ENCODE results near the gene MAP2K1. TPM values are rescaled to one million over a fixed set of nuclear protein-coding genes. Genes with fewer than 3 reads are reported as not detected.

MAP2K1 gene
- total RNA-seq, 1 donor from 2014 or later = 44.5 TPM

- DNase-seq (no peak), ATAC-seq (no peak)
- Histone ChIP-seq H3K27ac (no peak overlapping the region), H3K4me1 (peaks cover 7% of the 10 kb centered on the region), H3K9me3 (no peaks in the 10 kb centered on the region), H3K27me3 (no peaks in the 10 kb centered on the region), H3K4me3 (no peak overlapping the region), H3K36me3 (no peaks in the 10 kb centered on the region)
- intact Hi-C loops (cut with DNase I) = no loop called here
- no peak for TF ChIP-seq CTCF (IDR thresholded peaks at IDR 0.05)
Observed at GRCh38 chr15:66422347-66422746, 35.6 kb downstream of the MAP2K1 start.

DNA sequence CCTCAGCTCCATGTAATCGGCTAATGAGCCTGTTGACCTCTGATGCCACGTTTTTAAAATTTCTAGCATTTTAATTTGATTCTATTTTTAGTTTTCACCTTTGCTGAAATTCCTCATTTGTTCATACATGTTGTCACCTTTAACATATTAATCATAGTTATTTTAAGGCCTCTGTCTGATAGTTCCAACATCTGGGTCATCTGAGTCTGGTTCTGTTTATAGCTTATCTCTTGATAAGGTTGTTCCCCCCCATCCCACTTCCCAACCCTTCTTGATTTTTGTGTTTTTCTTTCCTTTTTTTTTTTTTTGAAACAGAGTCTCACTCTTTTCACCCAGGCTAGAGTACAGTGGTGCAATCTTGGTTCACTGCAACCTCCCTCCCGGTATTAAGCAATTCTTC, 36.4 kb downstream of the MAP2K1 start:
- Histone ChIP-seq H3K27ac (no peak overlapping the region), H3K27me3 (no peaks in the 10 kb centered on the region), H3K36me3 (no peaks in the 10 kb centered on the region), H3K4me3 (no peak overlapping the region), H3K9me3 (no peaks in the 10 kb centered on the region), H3K4me1 (no peaks in the 10 kb centered on the region)
- no peak for DNase-seq
- intact Hi-C loops (cut with DNase I) = no loop called here
- no peak for TF ChIP-seq CTCF (IDR thresholded peaks at IDR 0.05)
- ATAC-seq = no peak

DNA sequence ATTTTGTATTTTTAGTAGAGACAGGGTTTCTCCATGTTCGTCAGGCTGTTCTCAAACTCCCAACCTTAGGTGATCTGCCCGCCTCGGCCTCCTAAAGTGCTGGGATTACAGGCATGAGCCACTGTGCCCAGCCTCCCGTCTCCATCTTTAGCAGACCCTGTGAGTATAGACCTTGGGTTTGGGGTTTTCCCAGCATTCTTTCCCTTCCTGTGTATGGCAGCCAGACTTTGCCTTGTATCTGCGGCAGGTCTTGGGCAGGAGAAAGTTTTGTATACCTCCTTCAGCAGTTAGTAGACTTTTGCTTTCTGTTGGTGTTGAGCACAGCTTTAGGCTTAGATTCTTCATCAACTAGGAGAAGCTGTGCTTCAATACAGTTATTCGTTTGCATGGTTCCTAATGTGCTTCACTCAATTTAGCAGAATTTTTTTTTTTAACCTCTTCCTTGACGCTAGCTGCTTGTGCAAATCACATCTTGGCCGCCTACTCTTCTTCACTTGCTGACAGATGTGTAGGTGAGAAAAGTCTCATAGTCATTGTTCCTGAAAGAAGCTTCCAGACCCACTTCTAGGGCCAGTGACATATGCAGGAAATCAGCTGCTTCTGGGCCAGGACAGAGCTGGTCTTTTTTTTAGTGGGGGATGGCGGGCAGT, 38.4 kb downstream of the MAP2K1 start:
- no peaks in the 10 kb centered on the region for H3K27me3 ChIP-seq
- H3K27ac ChIP-seq = no peak overlapping the region
- no peaks in the 10 kb centered on the region for H3K4me1 ChIP-seq
- no peak for TF ChIP-seq CTCF (IDR thresholded peaks at IDR 0.05)
- no peaks in the 10 kb centered on the region for H3K36me3 ChIP-seq
- no peak overlapping the region for H3K4me3 ChIP-seq
- intact Hi-C loops (cut with DNase I) = no loop called here
- DNase-seq = no peak
- no peaks in the 10 kb centered on the region for H3K9me3 ChIP-seq
- ATAC-seq = no peak

DNA sequence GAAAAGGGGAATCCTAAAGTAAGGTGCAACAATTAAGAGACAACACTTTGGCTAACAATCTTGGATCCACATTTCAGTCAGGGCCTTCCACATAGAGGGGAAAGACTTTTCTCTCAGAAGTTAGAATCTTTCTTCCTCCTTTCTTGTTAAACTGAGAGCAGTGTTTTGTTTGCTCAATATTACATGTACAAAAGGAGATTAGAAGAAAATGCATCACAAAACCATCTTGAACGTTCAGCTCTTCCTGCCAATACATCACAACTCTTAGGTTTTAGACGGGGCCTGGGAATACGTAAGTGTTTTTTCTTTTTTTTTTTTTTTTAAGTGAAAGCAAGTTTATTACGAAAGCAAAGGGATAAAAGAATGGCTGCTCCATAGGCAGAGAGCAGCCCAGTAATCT, 39.1 kb downstream of the MAP2K1 start:
- intact Hi-C loops (cut with DNase I) = no loop called here

GRCh38 chr15:66429117-66429516, 42.4 kb downstream of the MAP2K1 start:
- intact Hi-C loops (cut with DNase I) = no loop called here
- no peak overlapping the region for H3K4me3 ChIP-seq
- no peak overlapping the region for H3K27ac ChIP-seq
- H3K4me1 ChIP-seq = no peaks in the 10 kb centered on the region
- TF ChIP-seq CTCF (IDR thresholded peaks at IDR 0.05) = no peak
- H3K27me3 ChIP-seq = no peaks in the 10 kb centered on the region
- ATAC-seq = peak; percentile 67
- no peak for DNase-seq
- H3K9me3 ChIP-seq = no peaks in the 10 kb centered on the region
- no peaks in the 10 kb centered on the region for H3K36me3 ChIP-seq

More for the DNA sequence above, 39.1 kb downstream of the MAP2K1 start:
- H3K4me3 ChIP-seq = no peak overlapping the region
- DNase-seq = no peak
- H3K27ac ChIP-seq = no peak overlapping the region
- no peaks in the 10 kb centered on the region for H3K36me3 ChIP-seq
- no peak for ATAC-seq
- H3K4me1 ChIP-seq = no peaks in the 10 kb centered on the region
- TF ChIP-seq CTCF (IDR thresholded peaks at IDR 0.05) = no peak
- H3K9me3 ChIP-seq = no peaks in the 10 kb centered on the region
- H3K27me3 ChIP-seq = no peaks in the 10 kb centered on the region

DNA sequence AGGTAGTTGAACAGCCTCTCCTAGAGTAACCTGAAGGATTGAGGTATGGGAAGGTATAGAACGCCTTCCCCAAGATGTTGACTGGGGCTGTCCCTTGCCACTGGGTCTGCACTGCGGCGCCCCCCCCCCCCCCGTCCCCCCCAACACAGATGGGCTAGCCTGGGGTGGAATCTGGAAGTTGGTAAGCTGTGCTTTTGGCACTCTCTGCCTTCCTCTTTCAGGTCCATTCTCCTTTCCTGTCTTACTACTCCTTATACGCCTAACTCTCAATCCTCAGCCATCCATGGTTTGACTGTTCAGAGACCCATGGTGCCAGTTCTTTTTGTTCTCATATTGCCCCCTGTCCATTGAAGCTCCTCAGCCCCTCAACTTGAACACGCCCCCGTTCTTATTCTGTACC, 42.8 kb downstream of the MAP2K1 start:
- ATAC-seq (peak; percentile 54), DNase-seq (no peak)
- no peaks in the 10 kb centered on the region for H3K27me3 ChIP-seq
- H3K27ac ChIP-seq = no peak overlapping the region
- no peaks in the 10 kb centered on the region for H3K36me3 ChIP-seq
- H3K4me1 ChIP-seq = no peaks in the 10 kb centered on the region
- intact Hi-C loops (cut with DNase I) = no loop called here
- H3K9me3 ChIP-seq = no peaks in the 10 kb centered on the region
- no peak for TF ChIP-seq CTCF (IDR thresholded peaks at IDR 0.05)
- no peak overlapping the region for H3K4me3 ChIP-seq
